GM12865 (cell line): ENCODE measurements around the gene CAMK1G.

Experiments used
- DNase-seq: peaks from one replicate; pipeline ENCODE4 v3.0.0; 2010; ENCODE audit warnings: low read depth
- H3K4me3 ChIP-seq: 2 replicates; pipeline ENCODE4 v1.5.1; 2011; ENCODE audit warnings: mild to moderate bottlenecking, low read depth, low read length, control low read depth
- CTCF ChIP-seq: IDR thresholded peaks from 2 replicates; pipeline ENCODE4 v1.5.1; 2011; ENCODE audit warnings: low read length, control low read depth, low read depth, inconsistent platforms; ENCODE audit not compliant: insufficient read depth; ENCODE audit errors: missing control alignments

CAMK1G gene

GRCh38 chr1:209603877-209604276, 20.4 kb downstream of the CAMK1G start:
- TF ChIP-seq CTCF, result no peak
- H3K4me3 ChIP-seq, result no peak overlapping the region
- DNase-seq, result no peak

- no peak overlapping the region for H3K4me3 ChIP-seq
- peak; percentile 67 for DNase-seq
- no peak for TF ChIP-seq CTCF
Measured at GRCh38 chr1:209607102-209607794, 23.7 kb downstream of the CAMK1G start.

- TF ChIP-seq CTCF, result no peak
- no peak overlapping the region for H3K4me3 ChIP-seq
- DNase-seq, result peak; percentile 39
Measured at GRCh38 chr1:209607795-209608178, 24.3 kb downstream of the CAMK1G start.

GRCh38 chr1:209609041-209609790, 25.7 kb downstream of the CAMK1G start:
- DNase-seq, result no peak
- no peak for TF ChIP-seq CTCF
- no peak overlapping the region for H3K4me3 ChIP-seq

GRCh38 chr1:209609791-209610630, 26.5 kb downstream of the CAMK1G start:
- H3K4me3 ChIP-seq, result no peak overlapping the region
- no peak for TF ChIP-seq CTCF
- no peak for DNase-seq

GRCh38 chr1:209610631-209610905, 27.1 kb downstream of the CAMK1G start:
- no peak overlapping the region for H3K4me3 ChIP-seq
- TF ChIP-seq CTCF, result no peak
- DNase-seq, result no peak
